GM19240 (cell line): ENCODE data around the gene ARL8B.
A peak's percentile ranks its signal among the peaks of the same experiment; 100 is the strongest.

Source experiments
- DNase-seq: peaks from one replicate; pipeline ENCODE4 v3.0.0; 2011; ENCODE audit warnings: low spot score; ENCODE audit not compliant: insufficient read length

Gene ARL8B

DNA sequence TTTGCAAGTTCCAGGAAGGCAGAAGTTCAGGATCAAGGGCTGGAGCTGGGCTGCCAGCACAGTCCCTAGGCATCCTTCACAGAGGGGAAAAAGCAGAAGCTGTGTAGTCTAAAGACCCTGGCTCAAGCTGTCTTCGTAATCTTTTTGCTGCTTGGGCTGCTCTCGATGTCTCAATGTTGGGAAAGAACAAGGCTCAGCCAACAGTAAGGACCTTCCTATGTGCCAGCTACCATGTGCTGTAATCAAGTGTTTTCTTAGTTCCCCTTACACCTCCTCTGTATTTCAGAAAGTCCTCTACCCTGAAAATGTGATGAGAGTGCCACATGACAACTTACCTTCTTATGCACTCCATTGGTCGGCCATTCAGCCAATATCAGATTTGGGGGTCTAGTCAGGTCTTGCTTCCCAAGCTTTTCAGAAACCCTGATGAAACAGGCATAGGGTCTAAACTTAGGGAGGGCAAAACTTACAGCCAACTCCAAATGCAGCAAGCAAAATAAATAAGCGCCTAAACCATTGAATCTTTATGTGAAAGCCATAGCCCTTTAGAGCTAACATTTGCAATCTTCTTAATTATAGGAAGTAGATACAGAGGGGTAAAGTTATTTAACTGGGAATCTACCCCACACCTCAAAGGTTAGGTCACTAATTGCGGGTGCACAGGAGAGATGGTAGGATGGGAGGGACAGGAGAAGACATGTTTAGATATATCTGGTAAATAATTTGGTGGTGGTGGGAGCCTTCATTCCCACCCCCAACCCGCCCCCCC, 64.2 kb downstream of the ARL8B start:
- DNase-seq: no peak

DNA sequence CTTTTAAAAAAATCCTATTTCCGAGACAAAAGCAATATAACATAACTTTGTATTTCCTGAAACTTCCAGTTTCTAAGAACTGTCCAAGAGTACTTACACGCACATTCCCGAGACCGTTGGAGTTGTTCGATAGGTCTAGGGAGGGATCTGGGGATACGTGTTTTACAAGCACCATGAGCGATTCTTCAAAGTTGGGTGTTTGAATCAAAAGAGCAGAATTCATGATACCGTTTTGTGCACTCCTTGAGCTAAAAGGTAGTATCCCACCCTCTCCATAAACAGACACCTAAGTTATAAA, 64.7 kb downstream of the ARL8B start:
- DNase-seq: no peak

DNA sequence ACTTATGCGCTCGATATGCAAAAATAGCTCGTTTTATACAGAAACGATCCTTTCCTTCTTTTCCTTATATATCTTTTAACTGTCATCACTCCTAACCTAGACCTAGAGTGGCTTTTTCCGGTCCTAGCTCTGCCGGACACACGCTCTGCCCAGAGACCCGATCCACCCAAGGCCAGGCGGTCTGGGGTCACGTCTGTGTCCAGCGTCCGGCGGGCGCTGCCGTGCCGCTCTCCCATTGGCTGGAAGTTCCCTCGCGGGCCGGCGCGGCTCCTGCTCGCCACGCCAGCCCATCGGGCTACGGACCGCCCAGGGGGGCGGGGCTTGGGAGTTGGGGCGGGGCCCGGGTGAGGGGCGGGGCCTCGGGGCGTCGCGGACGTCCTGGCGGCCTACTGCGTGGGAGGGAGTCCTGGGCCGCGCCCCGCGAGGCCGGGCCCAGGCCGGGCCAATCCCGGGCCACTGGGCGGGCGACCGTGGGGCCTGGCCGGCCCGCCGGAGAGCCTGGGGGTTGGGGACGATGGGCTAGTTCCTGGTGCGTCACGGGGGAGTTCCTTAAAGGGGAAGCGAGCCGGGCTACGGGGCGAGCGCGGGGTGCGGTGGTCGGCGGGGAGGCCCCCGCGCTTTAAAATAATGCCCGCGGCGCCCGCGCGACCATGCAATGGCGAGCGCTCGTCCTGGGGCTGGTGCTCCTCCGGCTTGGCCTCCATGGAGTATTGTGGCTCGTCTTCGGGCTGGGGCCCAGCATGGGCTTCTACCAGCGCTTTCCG, 65.2 kb downstream of the ARL8B start, which contains the start of gene EDEM1:
Gene EDEM1 (plus strand): TSS at position 552 of the 764 bp plus-strand sequence. CDS start 99 bp downstream, at position 651.
- peak; percentile 66 for DNase-seq

DNA sequence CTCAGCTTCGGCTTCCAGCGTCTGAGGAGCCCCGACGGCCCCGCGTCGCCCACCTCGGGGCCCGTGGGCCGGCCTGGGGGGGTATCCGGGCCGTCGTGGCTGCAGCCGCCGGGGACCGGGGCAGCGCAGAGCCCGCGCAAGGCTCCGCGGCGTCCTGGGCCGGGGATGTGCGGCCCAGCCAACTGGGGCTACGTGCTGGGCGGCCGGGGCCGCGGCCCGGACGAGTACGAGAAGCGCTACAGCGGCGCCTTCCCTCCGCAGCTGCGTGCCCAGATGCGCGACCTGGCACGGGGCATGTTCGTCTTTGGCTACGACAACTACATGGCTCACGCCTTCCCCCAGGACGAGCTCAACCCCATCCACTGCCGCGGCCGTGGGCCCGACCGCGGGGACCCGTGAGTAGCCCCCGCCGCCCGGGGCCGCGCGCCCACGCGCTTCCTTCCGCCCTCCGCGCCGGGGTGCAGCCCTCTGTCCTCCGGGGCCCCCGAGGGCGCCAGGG, 65.9 kb downstream of the ARL8B start:
- DNase-seq: no peak

DNA sequence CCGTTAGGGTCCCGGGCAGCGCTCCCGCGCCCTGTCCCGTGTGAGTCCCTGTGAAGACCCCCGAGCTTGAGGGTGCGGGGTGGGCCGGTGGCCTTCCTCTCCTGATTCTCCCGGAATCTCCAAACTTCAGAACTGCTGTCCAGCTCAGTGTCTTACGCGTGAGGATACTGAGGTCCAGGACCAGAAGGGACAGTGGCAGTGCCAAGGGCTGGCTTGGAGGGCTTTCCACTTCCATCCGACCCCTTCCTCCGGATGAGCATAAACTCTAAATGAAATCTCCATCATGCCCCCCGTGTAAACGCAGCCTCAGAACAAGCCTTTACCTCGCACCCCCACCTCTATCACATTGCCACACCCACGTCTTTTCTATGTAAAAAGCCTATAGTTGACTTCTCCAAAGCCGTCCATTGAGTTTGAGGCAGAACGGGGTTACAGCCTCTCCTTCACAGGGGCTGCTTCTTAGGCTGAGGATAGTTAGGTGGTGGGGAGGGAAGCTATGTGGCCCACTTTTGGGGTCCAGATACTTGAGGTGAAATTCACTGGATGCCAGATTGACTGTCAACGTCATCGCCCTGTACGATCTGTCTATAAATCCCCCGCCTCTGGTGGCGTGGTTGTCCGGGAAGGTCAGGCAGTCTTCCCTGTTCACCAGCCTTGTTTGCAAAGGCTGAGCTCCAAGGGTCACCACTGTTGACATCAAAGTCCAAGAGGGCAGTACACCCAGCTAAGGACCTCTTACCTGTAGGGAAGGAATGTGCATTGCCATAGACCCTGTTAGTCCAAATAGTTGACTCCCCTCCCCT, 66.5 kb downstream of the ARL8B start:
- no peak for DNase-seq

DNA sequence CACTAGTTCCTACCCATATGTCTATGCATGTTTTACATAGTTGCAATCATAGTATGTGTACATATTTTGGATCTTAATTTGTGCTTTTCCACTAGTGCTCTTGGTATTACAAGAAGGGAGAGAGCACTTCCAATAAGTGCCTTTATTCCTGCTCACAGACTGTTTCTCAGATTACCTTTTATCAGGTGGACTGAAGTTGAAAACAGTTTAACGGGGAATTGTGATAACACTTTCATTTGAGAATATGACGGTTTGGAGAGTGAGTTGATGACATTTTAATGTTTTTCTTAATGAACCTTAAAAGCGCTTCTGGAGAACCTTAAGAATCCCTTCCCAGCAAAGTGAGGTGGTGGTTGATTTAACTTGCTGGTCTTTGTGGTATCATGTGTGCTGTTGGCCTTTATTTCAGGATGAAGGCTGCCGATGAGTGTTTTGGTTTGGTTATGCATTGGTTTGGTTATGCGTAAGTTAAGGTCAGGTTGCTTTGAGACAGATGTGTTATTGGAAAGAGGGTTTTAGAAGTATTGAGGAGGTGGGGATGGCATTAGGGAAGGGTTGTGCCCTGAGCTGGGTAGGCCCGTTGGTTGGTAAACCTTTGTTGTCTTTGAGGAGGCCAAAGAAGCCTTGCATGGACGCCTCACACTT, 68.2 kb downstream of the ARL8B start:
- DNase-seq: no peak

DNA sequence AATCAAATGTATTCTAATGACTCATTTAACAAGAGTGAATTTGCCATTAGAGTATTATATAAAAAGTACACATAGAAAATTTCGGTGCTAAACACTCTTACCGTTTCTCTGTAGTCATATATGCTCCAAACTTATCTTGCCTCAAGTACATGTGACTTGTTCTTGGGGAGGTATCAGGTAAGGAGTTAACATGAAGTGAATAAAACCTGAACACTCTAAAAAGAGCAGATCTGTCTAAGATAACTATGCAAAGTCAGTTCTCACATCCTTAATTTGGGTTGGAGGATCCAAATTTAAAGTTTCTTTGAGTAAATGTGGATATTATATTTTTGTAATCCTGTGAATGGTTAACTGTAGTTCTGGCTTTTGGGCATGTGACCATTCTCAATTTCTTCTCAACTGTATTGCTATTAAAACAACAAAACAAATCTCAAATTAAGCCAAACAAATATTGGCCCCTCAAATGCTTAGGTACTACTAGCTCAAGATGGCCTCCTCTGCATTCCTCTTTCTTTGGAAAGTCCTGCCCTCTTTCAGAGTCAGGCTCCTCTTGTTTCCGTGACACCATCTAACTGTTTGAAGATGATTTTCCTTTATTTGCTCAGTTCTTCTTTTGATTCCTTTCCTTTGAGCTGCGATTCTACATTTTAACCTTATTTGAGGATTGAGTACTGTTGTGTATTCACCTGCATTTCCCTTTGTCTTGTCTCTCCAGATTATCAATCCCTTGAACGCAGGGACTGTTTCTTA, 69.6 kb downstream of the ARL8B start:
- DNase-seq: no peak

DNA sequence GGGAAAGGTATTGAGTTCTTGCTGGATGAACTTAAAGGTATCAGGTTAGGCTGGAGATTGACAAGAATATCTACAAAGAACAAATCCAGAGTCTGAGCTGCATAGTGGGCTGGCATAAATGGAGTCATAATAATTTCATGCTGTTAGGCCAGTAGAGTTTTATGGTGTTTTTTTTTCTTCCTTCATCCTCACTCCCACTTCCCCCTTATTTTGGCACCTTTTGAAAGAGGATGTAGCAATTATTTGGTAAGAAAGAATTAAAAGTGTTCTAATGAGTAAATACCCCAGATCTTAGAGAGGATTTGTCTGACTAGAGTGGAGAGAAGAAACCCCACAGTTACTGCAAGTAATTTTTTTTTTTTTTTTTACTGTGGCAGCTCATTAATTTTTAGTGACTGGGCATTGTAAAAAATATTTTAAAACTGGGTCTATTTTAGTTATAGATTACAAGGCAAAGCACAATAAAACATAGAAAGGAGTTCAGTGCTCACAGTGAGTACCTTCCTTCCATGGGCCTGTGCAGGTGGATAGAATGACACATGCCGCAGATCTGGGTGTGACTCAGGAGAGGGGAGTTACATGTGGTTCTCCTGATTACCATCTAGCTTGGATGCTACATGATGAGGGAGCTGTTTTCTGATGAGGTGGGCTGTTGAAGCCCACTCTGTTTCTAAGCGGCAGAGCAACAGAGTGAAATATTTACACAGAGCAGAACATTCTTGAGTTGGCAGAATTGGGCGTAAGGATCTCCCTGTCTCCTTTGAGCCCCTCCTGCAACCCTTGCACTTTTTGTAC, 70.7 kb downstream of the ARL8B start:
- DNase-seq: no peak

DNA sequence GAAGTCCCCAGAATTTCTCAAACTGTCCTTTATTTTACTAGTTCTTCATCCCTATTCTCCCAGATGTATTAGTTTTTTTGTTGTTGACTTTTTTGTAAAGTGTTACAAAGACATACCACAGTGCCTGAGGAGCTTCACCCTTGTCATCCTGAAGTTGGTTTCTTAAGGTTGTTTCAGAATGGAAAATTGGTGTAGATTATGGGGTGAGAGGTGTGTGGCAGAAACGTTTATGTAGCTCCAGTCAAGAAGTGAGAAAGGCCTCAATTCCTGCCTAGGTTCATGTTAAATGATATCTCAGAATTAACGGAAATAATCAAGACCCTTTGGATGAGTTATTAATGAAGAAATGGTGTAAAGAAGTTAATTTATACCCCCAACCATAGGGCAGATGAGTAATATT, 72.2 kb downstream of the ARL8B start:
- no peak for DNase-seq

DNA sequence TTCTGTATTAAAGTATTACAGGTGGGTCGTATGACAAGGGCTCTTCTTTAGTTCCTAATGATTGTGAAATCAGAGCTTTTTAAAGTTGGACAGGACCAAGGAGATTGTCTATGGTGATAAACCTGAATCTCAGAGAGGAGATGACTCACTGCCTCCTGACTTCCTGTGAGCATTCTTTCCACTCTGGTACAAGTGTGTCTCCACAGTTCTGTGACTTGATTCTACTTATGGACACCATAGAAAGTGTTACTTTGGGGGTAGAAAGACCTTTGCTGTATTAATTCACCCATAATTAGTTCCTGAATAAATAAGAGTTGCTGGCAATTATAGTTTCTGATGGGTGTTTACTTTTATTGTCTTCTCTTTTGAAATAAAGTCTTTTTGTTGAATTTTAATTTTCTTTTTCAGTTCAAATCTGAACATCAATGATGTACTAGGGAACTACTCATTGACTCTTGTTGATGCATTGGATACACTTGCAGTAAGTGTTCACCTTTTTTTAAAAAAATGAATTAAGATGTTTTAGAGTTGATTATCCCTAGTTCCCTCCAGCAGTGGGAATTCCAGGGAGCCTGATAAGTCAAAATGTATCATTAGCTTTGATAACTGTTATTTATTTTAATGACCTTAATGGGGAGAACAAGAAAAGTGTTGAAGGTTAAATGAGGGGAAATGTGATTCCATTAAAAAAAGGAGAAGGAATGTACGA, 72.9 kb downstream of the ARL8B start:
- DNase-seq: no peak

DNA sequence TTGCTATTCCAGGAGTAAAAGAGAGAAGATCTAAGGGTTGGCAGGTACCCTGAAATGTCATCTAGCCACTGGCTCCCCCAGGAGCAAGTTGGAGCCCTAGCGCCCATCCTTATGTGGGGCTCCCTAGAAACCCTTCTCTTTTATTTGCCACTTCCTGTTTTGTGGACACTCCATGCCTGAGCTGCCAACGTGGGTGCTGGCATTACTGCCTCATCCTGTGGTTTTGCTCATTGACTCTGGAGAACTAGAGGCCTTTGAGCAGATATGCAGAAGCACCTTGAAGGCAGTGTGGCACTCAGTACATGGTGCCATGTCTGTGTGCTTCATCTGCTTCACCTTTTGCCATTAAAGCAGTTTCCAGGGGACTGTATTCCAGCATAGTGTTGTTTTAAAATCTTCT, 73.5 kb downstream of the ARL8B start:
- no peak for DNase-seq

DNA sequence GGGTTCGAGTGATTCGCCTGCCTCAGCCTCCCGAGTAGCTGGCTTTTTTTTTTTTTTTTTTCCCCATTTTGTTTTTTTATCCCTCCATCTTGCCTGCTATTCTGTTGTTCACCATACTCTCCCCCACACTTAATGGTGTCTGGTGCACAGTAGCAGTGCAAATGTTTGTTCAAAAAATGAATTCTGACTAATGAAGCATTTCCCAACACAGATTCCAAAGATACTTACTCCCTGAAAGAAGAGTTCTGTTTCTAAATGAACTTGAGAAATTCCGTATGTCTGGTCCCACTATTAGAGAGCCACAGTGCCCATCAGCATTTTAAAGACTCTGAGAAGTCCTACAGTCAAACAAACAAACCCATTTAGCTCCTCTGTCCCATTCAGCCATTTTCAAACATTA, 74.9 kb downstream of the ARL8B start:
- DNase-seq: no peak

DNA sequence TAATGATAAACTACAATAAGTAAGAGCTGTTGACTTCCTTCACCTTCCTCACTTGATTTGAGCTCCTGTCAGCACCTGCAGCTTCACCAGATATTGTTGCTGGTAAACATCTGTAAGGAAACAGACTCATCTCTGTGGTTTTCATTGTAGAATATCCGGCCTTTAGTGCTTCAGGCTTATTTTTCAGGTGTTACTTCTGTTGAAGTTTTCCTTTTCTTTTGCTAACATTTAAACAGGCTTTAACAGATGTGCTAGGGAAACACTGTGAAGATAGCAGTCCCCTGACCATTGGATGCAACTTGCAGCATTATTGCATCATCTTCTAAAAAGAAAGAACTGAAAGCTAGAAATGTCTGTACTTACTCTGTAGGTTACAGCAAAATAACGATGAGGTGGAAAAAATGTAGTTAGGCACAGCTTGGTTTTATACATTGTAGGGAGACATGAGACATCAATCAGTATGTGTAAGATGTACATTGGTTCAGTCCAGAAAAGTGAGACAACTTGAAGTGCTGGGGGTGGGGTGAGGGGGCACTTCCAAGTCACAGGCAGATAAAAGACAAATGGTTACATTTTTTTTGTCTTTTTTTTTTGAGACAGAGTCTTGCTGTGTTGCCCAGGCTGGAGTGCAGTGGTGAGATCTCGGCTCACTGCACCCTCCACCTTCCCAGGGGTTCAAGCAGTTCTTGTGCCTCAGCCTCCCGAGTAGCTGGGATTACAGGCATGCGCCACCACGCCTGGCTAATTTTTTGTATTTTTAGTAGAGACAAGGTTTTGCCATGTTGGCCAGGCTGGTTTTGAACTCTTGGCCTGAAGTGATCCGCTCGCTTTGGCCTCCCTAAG, 75.6 kb downstream of the ARL8B start:
- DNase-seq: no peak

DNA sequence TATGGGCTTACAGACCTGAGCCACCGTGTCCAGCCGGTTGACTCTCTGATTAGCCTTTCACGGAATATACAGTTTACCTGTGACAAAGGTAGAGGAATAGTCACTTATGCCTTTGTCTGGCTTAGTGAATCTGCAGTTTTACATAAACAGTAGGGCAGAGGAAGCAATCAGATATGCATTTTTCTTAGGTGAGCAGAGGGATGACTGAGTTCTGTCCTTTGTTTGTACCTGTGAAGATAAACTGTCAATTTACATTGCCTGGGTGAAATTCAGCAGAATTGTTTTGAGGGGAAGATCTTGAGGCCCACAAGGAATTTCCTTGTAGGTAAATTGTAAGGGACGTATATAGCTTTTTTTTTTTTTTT, 76.2 kb downstream of the ARL8B start:
- DNase-seq: no peak

DNA sequence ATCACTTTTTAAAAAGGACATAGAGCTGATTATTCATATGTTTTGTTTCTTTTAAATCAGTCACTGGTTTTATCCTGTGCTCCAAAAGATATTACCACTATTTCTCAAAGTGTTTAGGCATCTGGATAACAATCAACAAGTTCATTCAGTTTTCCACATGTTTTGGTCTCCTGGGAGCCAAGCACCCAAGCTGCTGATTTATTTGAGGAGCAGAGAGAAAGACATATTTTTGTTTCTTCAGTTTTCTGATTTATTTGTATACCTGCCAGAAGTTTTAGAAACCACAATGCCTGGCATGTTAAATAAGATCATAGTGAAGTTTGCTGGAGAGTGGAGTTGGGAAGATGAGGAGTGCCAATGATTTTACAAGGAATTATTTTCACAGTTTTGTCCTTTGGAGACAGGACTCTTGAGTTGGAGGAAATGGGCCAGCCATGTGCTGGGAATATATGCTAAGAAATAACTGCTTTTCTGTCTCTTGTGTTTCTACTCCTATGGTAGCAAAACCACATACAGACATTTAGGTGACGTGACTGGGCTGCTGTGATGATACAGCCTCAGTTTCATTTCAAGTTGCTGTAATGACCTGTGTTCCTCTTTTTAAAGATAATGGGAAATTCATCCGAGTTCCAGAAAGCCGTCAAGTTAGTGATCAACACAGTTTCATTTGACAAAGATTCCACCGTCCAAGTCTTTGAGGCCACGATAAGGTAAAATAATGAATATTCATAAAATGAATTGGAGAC, 77.1 kb downstream of the ARL8B start:
- DNase-seq: no peak

DNA sequence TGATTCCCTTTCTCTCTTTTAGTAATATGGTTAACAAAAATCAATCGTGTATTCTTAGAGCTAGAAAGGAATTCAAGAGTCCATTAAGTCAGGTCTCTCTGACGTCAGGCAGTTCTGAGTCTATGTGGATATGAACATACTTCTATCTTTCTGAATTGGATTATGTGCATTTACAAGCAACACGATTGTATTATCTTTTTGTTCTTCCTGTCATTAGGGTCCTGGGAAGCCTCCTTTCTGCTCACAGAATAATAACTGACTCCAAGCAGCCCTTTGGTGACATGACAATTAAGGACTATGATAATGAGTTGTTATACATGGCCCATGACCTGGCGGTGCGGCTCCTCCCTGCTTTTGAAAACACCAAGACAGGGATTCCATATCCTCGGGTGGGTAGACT, 79.4 kb downstream of the ARL8B start:
- no peak for DNase-seq

DNA sequence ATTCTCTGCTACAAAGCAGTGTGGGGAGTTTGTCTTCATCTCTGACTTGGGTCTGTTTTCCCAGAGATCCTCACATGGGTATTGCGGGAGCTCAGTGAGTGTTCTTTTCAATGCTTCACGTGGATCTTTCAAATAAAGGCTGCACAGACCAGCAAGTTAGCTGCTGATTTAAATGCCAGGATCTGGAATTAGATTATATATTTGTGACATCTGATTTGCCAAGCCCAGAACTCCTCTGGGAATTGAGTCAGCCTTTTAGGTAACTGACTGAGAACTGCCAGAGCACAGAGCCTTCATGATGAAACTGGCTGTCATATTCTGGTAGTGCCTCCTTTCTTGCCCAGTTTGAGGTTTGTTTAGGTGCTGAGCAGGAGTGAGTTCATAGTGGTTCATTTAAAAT, 80.1 kb downstream of the ARL8B start:
- no peak for DNase-seq
